Right renal cortex interstitium (tissue), 3 donors: ENCODE results near the gene MYH4. TPM values are rescaled to one million over a fixed set of nuclear protein-coding genes. Genes with fewer than 3 reads are reported as not detected.

Experiments used
- DNase-seq, 3 donors: peaks; one replicate each; pipeline ENCODE4 v3.0.0-alpha.2; 2013; ENCODE audit warnings: low read depth in 3 of 3, low spot score in 2 of 3
- polyA plus RNA-seq, 3 donors: library from polyadenylated mRNA; unstranded; fragments of 120-200 nt; gene quantifications; one replicate each; pipeline ENCODE4 v1.2.1, GENCODE V29; 2013; ENCODE audit not compliant: insufficient read length in 3 of 3

MYH4 gene
- under 1 TPM; 0.06 to 0.14 (median 0.07) TPM for polyA plus RNA-seq

- no peak for DNase-seq
Measured at GRCh38 chr17:10469459-10469858, at the start of gene MYH4. TSS of gene MYH4 (minus strand) at chr17:10469559. CDS start at chr17:10466745, 2,814 bp downstream.

GRCh38 chr17:10518271-10519037, 49.1 kb upstream of the MYH4 start, which contains the start of gene MYH1:
TSS of gene MYH1 (minus strand) at chr17:10518542. CDS start at chr17:10516642, 1,900 bp downstream.
- no peak for DNase-seq

GRCh38 chr17:10516638-10517037, 47.3 kb upstream of the MYH4 start:
- DNase-seq = no peak

GRCh38 chr17:10516065-10516464, 46.7 kb upstream of the MYH4 start:
- no peak for DNase-seq

- no peak for DNase-seq
Measured at GRCh38 chr17:10513299-10514067, 44.1 kb upstream of the MYH4 start.

GRCh38 chr17:10512856-10513255, 43.5 kb upstream of the MYH4 start:
- no peak for DNase-seq

GRCh38 chr17:10499950-10500349, 30.6 kb upstream of the MYH4 start:
- no peak for DNase-seq

GRCh38 chr17:10492004-10492403, 22.6 kb upstream of the MYH4 start:
- no peak for DNase-seq

- no peak for DNase-seq
Measured at GRCh38 chr17:10482252-10482651, 12.9 kb upstream of the MYH4 start.

- no peak for DNase-seq
Measured at GRCh38 chr17:10477701-10478100, 8.3 kb upstream of the MYH4 start.

- no peak for DNase-seq
Measured at GRCh38 chr17:10474536-10474935, 5.2 kb upstream of the MYH4 start.

GRCh38 chr17:10471858-10472257, 2.5 kb upstream of the MYH4 start:
- no peak for DNase-seq

GRCh38 chr17:10463402-10463801, 6.0 kb downstream of the MYH4 start:
- no peak for DNase-seq

- DNase-seq = no peak
Measured at GRCh38 chr17:10460062-10460461, 9.3 kb downstream of the MYH4 start.

- DNase-seq = no peak
Measured at GRCh38 chr17:10458701-10459100, 10.7 kb downstream of the MYH4 start.

- no peak for DNase-seq
Measured at GRCh38 chr17:10457952-10458351, 11.4 kb downstream of the MYH4 start.

- no peak for DNase-seq
Measured at GRCh38 chr17:10447026-10447931, 22.1 kb downstream of the MYH4 start.

- DNase-seq = no peak
Measured at GRCh38 chr17:10439816-10440215, 29.5 kb downstream of the MYH4 start.

- no peak for DNase-seq
Measured at GRCh38 chr17:10435096-10435495, 34.3 kb downstream of the MYH4 start.

- no peak for DNase-seq
Measured at GRCh38 chr17:10429421-10430045, 39.8 kb downstream of the MYH4 start.
